ENCODE data around the gene NGEF. TPM values are rescaled to one million over a fixed set of nuclear protein-coding genes. Genes with fewer than 3 reads are reported as not detected.

The NGEF gene
- total and polyA plus RNA-seq, 8 donors, result 2.6 to 30.9 (median 5.9) TPM

GRCh38 chr2:232925153-232925820 lies 87.8 kb downstream of the NGEF start:
- intact Hi-C loops (cut with DNase I; ENCODE audit: low total_unique reads), result no loop called here
- Histone ChIP-seq H3K9me3 (no peaks in the 10 kb centered on the region), H3K4me1 (peaks cover 13 to 24% (median 22%) of the 10 kb centered on the region in 4 donors), H3K27ac (no peak overlapping the region), H3K27me3 (peaks cover 15 to 73% (median 26%) of the 10 kb centered on the region in 3 donors), H3K4me3 (no peak overlapping the region), H3K36me3 (no peaks in the 10 kb centered on the region)
- no peak for DNase-seq
- TF ChIP-seq POLR2A (IDR thresholded peaks at IDR 0.05) (no peak), EP300 (IDR thresholded peaks at IDR 0.05) (no peak), POLR2AphosphoS5 (IDR thresholded peaks at IDR 0.05) (no peak), CTCF (IDR thresholded peaks at IDR 0.05) (no peak)
- WGBS, 5 donors, result 43 to 64% (median 58%) methylated on average over 10 to 11 of the region's 11 CpGs

- DNase-seq, result no peak
- H3K4me1 ChIP-seq, result peaks cover 13 to 24% (median 22%) of the 10 kb centered on the region in 4 donors
- intact Hi-C loops (cut with DNase I; ENCODE audit: low total_unique reads), result no loop called here
- H3K4me3 ChIP-seq, result no peak overlapping the region
- TF ChIP-seq POLR2AphosphoS5 (IDR thresholded peaks at IDR 0.05), result no peak
- no peak for TF ChIP-seq EP300 (IDR thresholded peaks at IDR 0.05)
- TF ChIP-seq POLR2A (IDR thresholded peaks at IDR 0.05), result no peak
- no peak for TF ChIP-seq CTCF (IDR thresholded peaks at IDR 0.05)
- H3K36me3 ChIP-seq, result peaks cover 0 to 7% (median 0%) of the 10 kb centered on the region in 4 donors
- peaks cover 15 to 72% (median 25%) of the 10 kb centered on the region in 3 donors for H3K27me3 ChIP-seq
- H3K9me3 ChIP-seq, result no peaks in the 10 kb centered on the region
- H3K27ac ChIP-seq, result no peak overlapping the region
These were observed 88.6 kb downstream of the NGEF start for GRCh38 chr2:232924433-232924832.

GRCh38 chr2:232920760-232921159 lies 92.3 kb downstream of the NGEF start:
- WGBS, 5 donors, result 62 to 84% (median 75%) methylated on average over 3 of the region's 3 CpGs
- no peak for TF ChIP-seq EP300 (IDR thresholded peaks at IDR 0.05)
- no peak for TF ChIP-seq POLR2A (IDR thresholded peaks at IDR 0.05)
- no peak for TF ChIP-seq CTCF (IDR thresholded peaks at IDR 0.05)
- TF ChIP-seq POLR2AphosphoS5 (IDR thresholded peaks at IDR 0.05), result no peak
- intact Hi-C loops (cut with DNase I; ENCODE audit: low total_unique reads), result no loop called here
- peaks cover 0 to 45% (median 0%) of the 10 kb centered on the region in 3 donors for H3K27me3 ChIP-seq
- H3K27ac ChIP-seq, result no peak overlapping the region
- no peak for DNase-seq
- no peaks in the 10 kb centered on the region for H3K9me3 ChIP-seq
- H3K4me1 ChIP-seq, result no peaks in the 10 kb centered on the region
- peaks cover 0 to 7% (median 0%) of the 10 kb centered on the region in 4 donors for H3K36me3 ChIP-seq
- H3K4me3 ChIP-seq, result no peak overlapping the region

- intact Hi-C loops (cut with DNase I; ENCODE audit: low total_unique reads), result no loop called here
- DNase-seq, result no peak
- 69 to 81% (median 73%) methylated on average over 6 to 11 of the region's 11 CpGs for WGBS, 5 donors
- H3K36me3 ChIP-seq, result peaks cover 0 to 7% (median 0%) of the 10 kb centered on the region in 4 donors
- no peak overlapping the region for H3K27ac ChIP-seq
- no peaks in the 10 kb centered on the region for H3K4me1 ChIP-seq
- peaks cover 0 to 38% (median 0%) of the 10 kb centered on the region in 3 donors for H3K27me3 ChIP-seq
- H3K9me3 ChIP-seq, result no peaks in the 10 kb centered on the region
- TF ChIP-seq CTCF (IDR thresholded peaks at IDR 0.05), result no peak
- TF ChIP-seq POLR2A (IDR thresholded peaks at IDR 0.05), result no peak
- no peak for TF ChIP-seq EP300 (IDR thresholded peaks at IDR 0.05)
- no peak for TF ChIP-seq POLR2AphosphoS5 (IDR thresholded peaks at IDR 0.05)
- H3K4me3 ChIP-seq, result no peak overlapping the region
These were observed 93.0 kb downstream of the NGEF start for GRCh38 chr2:232920055-232920454.
